Measurements from ENCODE around the gene SLC9A8.
"Not testable (repeated sequence)": the region's sequence is repeated elsewhere in the genome, so short reads cannot be mapped to it uniquely, and the experiment has no call there.

The SLC9A8 gene

DNA sequence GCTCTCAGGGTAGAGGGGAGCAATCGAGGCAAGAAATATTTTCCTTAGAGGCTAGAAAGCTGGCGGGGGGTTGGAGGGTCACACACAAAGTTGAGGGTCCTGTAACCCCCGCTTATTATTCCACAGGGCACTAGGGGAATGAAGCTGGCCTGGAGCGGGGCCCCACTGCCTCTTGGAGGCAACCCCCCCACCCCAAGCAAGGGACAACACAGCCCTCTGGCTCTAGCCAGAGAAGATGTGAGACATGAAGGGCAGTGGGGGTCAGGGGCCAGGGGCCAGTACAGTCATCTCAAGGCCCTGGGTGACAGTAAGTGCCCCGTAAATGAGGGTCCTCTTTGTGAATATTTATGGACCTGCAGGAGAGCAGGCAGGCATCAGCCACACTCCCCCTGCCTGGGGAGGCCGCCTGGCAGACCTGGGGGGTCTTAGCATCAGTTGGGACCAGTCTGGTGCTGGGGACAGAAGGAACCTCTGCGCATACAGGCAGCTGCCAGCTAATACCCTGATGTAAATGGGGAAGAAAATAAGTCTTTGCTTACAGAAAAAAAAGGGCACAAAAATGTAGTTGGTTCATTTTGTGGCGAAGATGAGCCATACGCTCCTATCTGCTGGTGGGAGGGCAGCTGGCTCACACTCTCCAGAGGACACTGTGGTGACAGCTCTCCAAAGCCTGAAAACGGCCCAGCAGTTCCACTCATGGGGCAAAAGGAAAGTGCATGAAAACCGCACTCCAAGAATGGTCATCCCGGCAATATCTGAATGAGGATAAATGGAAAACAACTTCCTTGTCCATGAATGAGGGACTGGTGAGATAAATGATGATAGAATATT, 80.8 kb downstream of the SLC9A8 start:
- no peak for DNase-seq (ENCODE audit: low read depth)

DNA sequence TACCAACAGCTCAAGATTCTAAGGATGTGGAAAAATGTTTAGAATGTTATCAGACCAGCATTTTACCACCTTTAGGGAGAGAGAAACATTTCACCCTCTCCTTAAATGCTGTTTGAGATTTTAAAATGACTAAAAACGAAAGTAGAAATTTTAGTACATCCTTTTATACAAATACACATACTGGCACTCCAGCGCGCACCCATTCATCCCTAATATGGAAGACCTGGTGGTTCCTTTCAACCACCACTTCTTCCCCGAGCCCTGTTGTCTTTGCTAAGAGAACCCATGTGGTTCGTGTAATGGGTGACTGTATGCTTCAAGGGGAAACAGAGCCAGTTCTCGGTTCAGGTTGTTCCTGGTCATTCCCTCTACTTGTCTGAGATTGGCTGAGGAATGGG, 81.4 kb downstream of the SLC9A8 start:
- no peak for DNase-seq (ENCODE audit: low read depth)

DNA sequence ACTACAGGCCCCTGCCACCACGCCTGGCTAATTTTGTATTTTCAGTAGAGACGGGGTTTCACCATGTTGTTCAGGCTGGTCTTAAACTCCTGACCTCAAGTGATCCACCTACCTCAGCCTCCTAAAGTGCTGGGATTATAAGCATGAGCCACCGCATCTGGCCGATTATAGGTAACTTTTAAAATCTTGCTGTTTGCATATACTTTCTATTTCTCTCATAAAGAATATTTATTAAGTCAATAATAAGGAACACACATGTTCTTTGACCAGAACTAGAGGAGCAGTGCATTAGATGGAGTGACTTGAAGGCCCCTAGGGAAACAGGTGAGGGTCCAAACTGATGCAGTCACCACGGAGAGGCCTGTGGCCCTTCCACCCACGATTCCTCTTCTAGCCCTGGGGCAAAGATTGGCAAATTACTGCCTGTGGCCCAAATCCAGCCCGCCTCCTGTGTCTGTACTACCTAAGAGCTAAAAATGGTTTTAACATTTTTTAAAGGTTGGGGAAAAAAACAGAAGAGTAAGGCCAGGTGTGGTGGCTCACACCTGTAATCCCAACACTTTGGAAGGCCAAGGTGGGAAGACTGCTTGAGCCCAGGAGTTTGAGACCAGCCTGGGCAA, 83.0 kb downstream of the SLC9A8 start:
- DNase-seq (ENCODE audit: low read depth) = not testable (repeated sequence)

DNA sequence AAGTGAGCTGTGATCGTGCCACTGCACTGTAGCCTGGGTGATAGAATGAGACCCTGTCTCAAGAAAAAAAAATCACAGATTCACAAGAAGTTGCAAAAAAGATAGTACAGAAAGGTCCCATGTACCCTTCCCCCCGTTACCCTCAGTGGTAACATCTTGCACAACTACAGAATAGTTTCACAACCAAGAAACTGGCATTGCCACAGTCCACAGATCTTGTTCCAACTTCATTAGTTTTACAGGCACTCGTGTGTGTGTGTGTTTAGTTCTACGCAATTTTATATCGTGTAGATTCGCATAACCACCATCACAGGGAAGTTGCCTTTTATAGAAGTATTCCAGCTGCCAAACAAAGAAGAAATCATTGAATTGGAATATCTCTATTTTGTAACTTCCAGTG, 83.6 kb downstream of the SLC9A8 start:
- no peak for DNase-seq (ENCODE audit: low read depth)

DNA sequence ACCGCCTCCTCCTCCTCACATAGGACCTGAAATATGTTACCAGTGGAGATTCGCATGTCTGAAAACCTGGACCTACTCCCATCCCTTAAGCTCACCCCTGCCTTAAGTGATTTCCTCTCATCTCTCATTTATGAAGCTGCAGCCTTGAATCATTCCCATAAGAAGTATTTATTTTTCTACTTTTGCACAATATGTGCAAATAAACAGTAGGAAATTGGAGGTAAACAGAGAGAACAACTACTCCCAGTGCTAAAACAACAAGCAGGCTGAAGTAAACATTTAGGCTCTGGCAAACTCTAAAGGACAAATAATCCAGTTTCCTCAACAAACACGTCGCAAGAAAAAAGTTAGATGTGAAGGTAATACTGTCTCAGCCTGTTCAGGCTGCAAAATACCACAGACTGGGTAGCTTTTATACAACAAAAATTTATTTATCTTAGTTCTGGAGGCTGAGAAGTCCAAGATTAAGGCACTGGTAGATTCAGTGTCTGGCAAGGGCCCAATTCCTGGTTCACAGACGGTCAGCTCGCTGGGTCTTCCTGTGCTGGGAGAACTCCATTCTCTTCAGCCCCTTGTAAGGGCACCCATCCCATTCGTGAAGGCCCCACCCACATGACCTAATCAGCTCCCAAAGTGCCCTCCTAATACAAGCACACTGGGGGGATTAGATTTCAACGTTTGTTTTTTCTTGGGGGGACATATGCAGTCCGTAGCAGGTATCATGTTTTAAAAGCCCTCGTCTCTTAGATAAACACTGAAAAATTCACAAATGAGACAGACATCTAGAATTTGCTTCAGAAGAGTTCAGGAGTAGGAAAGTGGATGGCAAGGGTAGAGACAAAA, 87.1 kb downstream of the SLC9A8 start:
- no peak for DNase-seq (ENCODE audit: low read depth)

DNA sequence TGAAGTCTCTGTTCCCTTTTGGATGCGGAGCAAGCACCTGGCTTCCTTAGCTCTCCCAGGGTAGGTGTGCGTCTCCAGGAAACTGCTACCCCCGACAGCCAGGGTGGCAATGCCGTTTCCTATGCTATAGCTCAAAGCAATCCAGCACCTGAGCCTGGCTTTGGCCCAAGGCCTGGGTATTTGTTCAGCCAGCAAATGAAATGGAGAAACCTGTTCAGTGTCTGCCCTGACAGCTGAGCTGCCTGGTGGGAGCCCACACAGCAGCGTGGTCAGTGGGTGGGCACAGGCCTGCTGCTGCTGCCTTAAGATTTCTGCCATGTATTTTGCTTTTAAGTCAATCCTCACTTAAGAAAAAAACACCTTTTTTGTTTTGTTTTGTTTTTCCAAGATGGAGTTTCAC, 89.0 kb downstream of the SLC9A8 start:
- no peak for DNase-seq (ENCODE audit: low read depth)

DNA sequence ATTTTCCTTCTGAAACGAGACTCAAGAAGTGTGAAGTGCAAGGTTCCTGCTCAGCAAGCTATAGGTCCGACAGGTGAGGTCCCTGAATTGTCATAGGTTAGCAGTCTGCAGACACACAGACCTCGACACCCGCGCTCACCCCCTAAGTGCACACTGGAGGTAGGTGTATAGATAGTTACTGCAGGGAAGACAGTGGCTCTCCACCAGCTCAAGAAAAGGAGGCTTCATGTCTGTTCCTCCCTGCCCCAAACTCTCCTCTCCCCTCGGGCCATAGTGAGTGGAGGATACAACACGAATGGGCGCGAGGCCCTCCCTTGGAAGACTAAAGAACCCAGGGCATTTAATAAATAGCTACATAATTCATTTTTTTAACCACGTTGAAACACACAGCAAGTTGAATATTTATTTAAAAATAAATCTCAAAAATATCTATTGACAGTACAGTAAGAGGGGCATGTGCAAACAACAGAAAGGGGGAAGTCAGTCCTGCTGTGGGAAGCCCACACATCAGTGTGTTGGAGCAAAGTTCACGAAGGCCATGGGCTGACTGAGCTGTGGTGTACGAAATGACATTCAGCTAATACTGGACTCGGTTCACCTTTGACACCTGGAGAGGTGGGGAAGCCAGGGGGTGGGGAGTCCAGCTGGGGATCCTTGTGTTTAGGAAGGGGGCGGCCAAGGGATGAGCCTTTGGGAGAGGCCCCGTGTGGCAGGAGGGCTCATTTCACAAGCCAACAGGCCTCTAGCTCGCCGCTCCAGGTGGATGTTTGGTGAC, 92.0 kb downstream of the SLC9A8 start:
- DNase-seq (ENCODE audit: low read depth) = no peak

DNA sequence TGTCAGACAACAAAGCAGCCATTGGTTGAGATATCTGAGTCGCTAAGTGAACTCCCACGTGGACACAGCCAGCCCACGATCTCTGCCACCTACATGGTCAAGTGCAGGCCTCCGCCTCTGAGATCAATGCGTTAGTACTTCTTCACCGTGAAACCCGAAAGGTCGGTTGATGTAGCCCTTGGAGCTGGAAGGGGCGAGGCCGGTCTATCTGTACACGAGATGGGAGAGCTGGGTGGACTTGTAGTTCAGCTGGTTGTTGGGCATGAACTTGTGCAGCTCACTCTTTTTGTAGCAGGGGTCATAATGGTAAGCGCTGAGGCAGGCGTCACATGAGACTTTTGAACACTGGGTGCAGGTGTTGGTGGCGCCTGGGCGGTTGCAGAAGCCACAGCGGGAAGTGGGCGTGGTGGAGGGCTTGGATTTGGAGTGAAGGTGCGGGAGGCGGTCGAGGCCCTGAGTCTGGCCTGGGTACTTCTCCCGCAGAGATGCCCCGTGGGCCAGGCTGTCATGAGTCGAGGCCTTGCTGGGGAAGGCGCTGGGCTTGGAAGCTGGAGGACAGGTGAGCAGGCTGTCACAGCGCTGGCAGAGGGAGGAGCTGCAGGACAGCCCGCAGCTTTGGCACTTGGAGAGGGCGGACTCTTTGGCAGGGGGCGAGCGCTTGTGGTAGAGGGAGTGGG, 92.9 kb downstream of the SLC9A8 start:
- no peak for DNase-seq (ENCODE audit: low read depth)

DNA sequence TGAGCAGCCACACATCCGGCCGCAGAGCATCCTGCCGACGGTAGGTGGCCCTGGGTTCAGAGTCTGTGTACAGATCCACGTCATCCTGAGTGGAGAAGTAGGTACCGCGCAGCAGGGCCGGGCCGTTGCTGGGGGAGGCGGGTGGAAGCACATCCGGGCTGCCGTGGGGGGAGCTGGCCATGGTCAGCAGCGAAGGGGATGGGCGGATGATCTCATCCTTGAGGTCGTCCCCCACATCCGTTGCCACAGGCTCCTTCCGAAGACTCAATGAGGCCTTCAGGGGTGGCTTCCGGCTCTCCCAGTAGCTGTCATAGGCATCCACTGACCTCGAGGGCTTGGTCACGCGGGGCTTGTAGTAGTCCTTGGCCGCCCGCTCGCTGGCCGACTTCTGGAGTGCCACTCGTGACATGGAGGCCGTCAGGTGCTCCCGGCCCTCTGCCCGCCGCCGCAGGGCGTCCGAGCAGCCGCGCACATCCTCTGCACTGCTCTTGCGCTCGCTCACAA, 93.5 kb downstream of the SLC9A8 start:
- no peak for DNase-seq (ENCODE audit: low read depth)

DNA sequence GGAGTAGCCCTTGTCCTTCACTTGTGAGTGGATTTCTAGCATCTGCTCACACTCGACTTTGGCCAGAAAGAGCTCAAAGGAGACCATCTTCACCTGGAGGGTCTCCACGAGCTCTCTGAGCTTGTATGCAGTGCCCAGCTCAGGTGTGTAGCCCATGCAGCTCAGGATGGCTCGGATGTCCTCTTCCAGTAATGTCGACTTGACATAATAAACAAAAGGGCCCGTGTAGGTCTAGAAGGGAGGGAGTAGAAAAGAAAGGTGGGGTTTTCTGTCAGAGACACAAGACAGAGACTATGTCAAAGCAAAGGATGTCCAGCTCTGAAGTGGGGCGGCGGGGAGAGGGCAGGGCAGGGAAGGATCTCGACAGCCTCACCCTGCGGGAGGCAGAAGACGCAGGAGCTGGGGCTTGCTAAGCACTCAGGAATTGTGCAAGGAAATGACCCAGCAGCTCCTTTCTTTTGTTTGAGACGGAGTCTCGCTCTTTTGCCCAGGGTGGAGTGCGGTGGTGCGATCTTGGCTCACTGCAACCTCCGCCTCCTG, 94.1 kb downstream of the SLC9A8 start:
- DNase-seq (ENCODE audit: low read depth) = no peak

DNA sequence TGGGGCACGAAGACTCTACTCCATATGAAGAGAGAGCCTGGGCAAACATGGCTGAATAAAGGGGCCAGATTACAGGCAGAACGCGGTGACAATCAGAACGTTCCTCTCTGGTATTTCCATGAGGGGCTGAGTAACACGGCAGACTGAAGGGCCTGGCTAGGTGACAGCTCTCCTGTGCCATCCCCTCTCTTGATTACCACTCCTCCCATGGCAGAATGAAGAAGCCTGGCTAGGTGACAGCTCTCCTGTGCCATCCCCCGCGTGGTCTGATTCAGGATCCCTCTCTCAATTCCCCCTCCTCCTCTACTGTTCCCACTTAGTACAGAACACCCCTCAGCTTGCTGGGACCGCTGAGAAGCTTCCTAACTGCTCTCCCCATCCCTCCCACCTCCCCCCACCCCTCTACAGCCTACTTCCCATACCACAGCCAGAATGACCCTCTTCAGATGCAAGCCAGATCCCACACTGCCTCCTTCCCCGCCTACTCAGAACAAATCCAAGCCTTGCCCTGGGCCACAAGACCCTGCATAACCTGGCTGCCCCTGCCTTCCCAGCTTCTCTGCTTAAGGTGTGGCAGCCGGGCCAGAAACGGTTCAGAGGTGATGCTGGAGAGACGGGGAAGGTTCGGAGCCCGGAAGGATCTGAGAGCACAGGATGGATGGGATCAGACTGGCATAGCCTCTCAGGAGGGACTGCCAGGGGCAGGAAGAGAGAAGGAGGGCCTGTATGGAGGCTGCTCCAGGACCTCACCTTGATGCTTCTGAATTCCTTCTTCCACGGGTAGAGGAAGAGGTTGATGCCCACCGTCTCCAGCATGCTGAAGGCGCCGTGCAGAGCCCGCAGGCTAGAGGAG, 95.0 kb downstream of the SLC9A8 start:
- no peak for DNase-seq (ENCODE audit: low read depth)

DNA sequence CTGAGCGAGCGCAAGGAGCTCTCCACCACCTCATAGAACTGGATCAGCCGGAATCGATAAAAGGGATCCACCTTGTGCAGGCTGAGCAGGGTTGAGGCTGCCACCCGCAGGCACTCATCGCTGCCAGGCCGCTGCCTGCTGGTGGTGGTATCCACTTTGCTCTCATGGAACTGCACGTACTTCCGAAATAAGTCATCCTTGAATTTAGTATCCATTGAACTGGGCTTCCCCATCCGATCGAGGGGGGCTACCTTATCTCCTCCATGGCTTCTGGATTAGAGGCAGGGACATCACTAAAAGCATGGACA, 95.6 kb downstream of the SLC9A8 start:
- DNase-seq (ENCODE audit: low read depth) = no peak

DNA sequence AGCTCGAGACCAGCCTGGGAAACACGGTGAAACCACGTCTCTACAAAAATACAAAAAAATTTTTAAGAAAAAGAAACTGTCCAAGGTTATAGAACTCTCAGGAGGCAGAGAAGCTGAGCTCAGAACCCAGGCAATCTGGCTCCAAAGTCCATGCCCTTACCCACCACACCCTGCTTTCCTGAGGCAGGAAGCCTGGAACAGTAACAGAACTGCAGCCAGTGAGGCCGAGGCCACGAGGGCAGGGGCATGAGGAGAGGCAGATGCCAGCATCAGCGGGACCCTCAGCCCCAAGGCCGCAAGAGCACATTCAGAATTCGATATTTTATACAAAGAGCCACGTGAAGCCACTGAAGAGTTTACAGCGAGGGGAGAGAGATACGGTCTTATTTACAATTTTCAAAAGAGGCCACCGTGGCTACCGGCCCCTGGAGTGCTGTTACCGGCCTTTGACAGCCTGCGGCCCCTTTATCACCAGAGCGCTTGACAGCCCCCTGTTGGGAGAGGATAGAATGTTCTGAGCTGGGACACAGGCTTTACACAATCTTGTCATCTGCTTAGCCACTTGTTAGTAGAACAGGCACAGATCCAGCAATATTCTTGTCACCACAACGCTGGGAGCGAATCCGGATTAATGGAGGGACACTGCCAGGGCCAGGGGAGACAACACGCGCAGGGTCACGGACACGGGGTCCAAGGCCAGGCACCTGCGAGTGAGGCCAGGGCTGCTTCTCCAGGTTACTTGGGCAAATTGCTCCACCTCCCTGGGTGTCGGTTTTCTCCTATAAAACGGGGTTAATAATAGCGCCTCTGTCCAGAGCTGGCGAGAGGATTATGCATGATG, 97.1 kb downstream of the SLC9A8 start:
- DNase-seq (ENCODE audit: low read depth) = no peak

DNA sequence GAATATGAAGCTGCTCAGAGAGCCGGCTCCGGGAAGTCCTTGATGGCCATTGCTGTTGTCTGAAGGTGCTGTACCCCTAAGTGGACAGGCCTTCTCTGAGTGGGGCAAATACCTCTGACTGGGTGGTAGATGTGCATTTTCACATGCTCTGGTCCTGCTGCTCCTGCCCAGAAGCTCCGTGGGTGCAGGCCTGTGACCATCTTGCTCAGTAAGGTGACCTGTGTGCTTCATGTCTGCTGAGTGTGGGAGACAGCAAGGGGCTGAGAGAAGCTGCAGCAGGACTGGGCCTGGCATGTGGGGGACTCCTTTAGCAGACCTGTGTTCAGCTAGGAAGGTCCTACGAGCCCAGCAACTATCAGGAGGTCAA, 97.7 kb downstream of the SLC9A8 start:
- DNase-seq (ENCODE audit: low read depth) = no peak

DNA sequence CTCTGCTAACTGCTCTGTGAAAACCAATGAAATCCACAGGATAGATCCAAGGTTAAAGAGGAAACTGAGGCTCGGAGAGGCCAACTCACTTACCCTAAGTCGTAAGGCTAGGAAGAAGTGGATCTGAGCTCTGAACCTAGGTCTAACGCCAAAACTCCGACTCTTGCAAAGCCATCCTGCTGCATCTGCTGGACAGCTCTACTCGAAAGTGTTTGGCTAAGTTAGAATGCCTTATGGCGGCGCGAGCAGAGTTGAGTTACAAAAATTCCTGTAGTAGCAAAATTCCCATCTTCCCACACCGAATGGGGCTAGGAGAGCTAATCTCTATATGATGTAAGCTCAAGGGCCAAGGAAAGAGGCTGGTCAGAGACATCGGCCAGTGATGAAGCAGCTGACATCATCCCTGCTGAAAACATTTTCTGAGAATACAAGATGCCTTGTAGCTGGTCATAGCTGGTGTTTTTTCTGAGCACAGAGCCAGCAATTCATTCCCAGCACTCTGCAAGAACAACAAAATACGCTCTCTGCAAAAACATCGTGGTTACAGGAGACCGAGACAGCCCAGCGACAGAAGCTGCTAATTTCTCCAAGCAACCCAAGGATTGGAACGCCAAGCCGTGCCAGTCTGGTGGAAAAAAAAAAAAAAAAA, 100.9 kb downstream of the SLC9A8 start:
- no peak for DNase-seq (ENCODE audit: low read depth)

DNA sequence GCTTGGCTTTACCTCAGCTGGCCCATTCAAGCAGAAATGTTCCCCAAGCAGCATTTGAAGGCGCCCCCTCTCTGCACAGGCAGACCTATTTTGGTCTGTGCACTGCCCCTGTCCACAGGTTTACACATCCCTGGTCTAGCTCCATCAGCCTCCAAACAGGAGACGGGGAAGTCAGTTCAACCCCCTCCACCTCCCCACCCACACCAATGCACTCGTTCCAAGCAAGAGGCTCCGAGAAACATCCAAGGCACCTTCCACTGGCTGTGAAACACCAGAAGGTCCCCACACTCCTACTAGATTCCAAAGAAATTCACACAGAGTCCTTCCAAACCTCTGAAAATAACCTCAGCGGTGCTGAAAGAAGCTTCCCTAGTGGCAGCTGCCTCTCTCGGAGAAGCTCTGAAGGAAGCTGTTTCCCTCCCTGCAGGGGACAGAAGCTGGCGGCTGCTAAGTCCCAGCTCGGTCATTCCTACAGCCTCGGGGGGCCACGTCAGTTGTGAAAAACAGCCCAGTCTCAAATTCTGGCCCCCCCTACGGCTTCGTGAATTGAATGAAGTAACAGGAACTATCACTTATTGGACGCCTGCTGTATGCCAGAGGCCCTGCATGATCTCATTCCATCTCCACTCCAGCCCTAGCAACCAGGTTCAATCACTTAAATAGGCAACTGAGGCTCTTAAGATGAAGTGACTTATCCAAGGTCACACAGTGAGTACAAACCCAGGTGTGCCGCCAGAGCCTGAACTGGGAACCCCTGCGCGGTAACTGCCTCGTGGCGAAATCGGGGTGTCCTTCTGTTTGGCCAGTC, 101.9 kb downstream of the SLC9A8 start:
- DNase-seq (ENCODE audit: low read depth) = no peak

DNA sequence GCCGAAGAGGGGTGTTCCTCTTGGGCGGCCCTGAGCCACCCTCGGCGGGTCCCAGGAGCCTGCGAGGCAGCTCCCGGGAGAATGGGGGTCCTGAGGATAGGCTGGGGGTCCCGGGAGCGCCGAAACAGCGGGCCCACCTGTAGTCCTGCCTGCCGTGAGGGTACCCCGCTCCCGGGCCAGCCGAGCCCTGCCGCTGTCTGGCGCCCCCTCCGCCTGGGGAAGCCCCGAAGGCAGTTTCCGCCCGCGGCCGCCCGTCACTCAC, 102.4 kb downstream of the SLC9A8 start:
- no peak for DNase-seq (ENCODE audit: low read depth)

DNA sequence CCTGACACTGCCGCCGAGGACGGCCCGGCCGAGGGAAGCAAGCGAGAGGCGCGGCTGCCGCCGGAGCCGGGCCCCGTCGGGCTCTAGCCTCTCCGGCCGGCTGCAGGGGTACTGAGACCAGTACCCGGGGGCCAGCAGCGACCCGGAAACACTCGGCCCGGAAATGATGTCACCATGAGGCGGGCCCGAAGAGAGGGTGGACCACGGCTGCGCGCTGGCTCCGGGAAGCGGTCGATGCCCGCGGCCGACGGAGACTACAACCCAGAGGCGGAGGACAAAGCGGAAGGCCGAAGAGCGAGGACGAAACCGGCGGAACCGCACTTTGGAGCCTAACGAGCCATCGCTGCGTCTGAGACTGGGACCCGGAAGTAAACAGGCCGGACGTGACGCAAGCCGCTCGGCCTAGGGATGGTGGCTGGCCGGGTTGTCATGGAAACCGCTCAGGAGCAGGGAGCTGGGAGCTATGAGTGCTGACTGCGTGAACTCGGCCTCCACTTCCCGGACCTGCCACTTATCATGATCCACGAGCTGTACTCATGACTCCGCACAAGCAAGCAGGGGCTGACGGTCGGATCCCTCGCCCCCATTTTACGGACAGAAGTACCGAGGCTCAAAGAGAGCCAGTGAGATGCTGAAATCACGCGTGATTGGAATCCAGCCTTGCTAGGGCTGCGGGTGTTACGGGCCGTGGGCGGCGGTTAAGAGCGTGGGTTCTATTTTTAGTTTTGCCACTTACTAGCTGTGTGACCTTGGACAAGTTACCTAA, 102.9 kb downstream of the SLC9A8 start, which contains the start of gene SPATA2:
Gene SPATA2, minus strand, starts transcription at position 150 of the 766 bp plus-strand sequence. CDS start 7,039 bp downstream, outside the sequence.
- DNase-seq (ENCODE audit: low read depth) = peak; percentile 89

Measured in stimulated activated CD8-positive, alpha-beta memory T cell treated with anti-CD3 and anti-CD28 coated beads, Interleukin-15, amount 100 ng/mL, for 24 hours (primary cell).